Neural crest cell (in vitro differentiated cells): Measurements from ENCODE around the gene PPP1R7. TPM values are rescaled to one million over a fixed set of nuclear protein-coding genes. Genes with fewer than 3 reads are reported as not detected.

ENCODE experiments used
- DNase-seq: peaks from one replicate; pipeline ENCODE4 v3.0.0; 2021; ENCODE audit warnings: low read depth, mixed read lengths, low spot score
- H3K27ac Mint-ChIP-seq: one replicate; pipeline ENCODE4 v1.8.0; 2021; ENCODE audit warnings: mild to moderate bottlenecking, mixed read lengths; ENCODE audit not compliant: unreplicated experiment
- H3K27me3 Mint-ChIP-seq: 2 replicates; pipeline ENCODE4 v1.8.0; 2021; ENCODE audit warnings: low read depth, mild to moderate bottlenecking, mixed read lengths
- H3K36me3 Mint-ChIP-seq: 2 replicates; pipeline ENCODE4 v1.8.0; 2021; ENCODE audit warnings: low read depth, mild to moderate bottlenecking, mixed read lengths
- H3K4me1 Mint-ChIP-seq: 2 replicates; pipeline ENCODE4 v1.8.0; 2021; ENCODE audit warnings: mixed read lengths
- H3K4me3 Mint-ChIP-seq: one replicate; pipeline ENCODE4 v1.8.0; 2021; ENCODE audit warnings: mild to moderate bottlenecking, mixed read lengths
- H3K9me3 Mint-ChIP-seq: 2 replicates; pipeline ENCODE4 v1.8.0; 2021; ENCODE audit warnings: mixed read lengths
- CTCF ChIP-seq: fragments of 200-600 bp; sonication (generic); conservative IDR thresholded peaks from 2 replicates; pipeline ENCODE4 v1.5.0; 2021; ENCODE audit warnings: antibody characterized with exemption, mild to moderate bottlenecking
- total RNA-seq: library from RNA; stranded (reverse); gene quantifications from 2 replicates; pipeline ENCODE4 v1.2.1, GENCODE V29; 2021

The PPP1R7 gene
- total RNA-seq, 1 donor from 2014 or later, result 53.2 TPM

- Mint-ChIP-seq H3K4me1 (no peaks in the 10 kb centered on the region), H3K9me3 (no peaks in the 10 kb centered on the region), H3K27me3 (no peaks in the 10 kb centered on the region), H3K27ac (no peak overlapping the region), H3K36me3 (peaks cover 3% of the 10 kb centered on the region), H3K4me3 (no peak overlapping the region)
- TF ChIP-seq CTCF, result no peak
- DNase-seq, result no peak
Measured at GRCh38 chr2:241110607-241111439, 39.4 kb upstream of the PPP1R7 start.

- no peak for DNase-seq
- H3K27me3 Mint-ChIP-seq, result no peaks in the 10 kb centered on the region
- H3K36me3 Mint-ChIP-seq, result peaks cover 3% of the 10 kb centered on the region
- TF ChIP-seq CTCF, result no peak
- no peaks in the 10 kb centered on the region for H3K4me1 Mint-ChIP-seq
- H3K4me3 Mint-ChIP-seq, result peak overlapping the region; percentile 56
- no peaks in the 10 kb centered on the region for H3K9me3 Mint-ChIP-seq
- peak overlapping the region; percentile 50 for H3K27ac Mint-ChIP-seq
Measured at GRCh38 chr2:241111440-241111805, 38.8 kb upstream of the PPP1R7 start.

- Mint-ChIP-seq H3K4me1 (no peaks in the 10 kb centered on the region), H3K27ac (peak overlapping the region; percentile 52), H3K36me3 (peaks cover 3% of the 10 kb centered on the region), H3K4me3 (no peak overlapping the region), H3K9me3 (no peaks in the 10 kb centered on the region), H3K27me3 (no peaks in the 10 kb centered on the region)
- no peak for TF ChIP-seq CTCF
- DNase-seq, result no peak
Measured at GRCh38 chr2:241112046-241112445, 38.2 kb upstream of the PPP1R7 start.

- H3K4me1 Mint-ChIP-seq, result no peaks in the 10 kb centered on the region
- H3K36me3 Mint-ChIP-seq, result peaks cover 3% of the 10 kb centered on the region
- TF ChIP-seq CTCF, result no peak
- H3K27ac Mint-ChIP-seq, result no peak overlapping the region
- H3K9me3 Mint-ChIP-seq, result no peaks in the 10 kb centered on the region
- H3K4me3 Mint-ChIP-seq, result no peak overlapping the region
- DNase-seq, result no peak
- H3K27me3 Mint-ChIP-seq, result no peaks in the 10 kb centered on the region
Measured at GRCh38 chr2:241112592-241112991, 37.7 kb upstream of the PPP1R7 start.

- H3K36me3 Mint-ChIP-seq, result peaks cover 3% of the 10 kb centered on the region
- no peaks in the 10 kb centered on the region for H3K27me3 Mint-ChIP-seq
- DNase-seq, result no peak
- TF ChIP-seq CTCF, result no peak
- H3K4me3 Mint-ChIP-seq, result no peak overlapping the region
- no peaks in the 10 kb centered on the region for H3K4me1 Mint-ChIP-seq
- no peak overlapping the region for H3K27ac Mint-ChIP-seq
- no peaks in the 10 kb centered on the region for H3K9me3 Mint-ChIP-seq
Measured at GRCh38 chr2:241114836-241115235, 35.4 kb upstream of the PPP1R7 start.
